Stomach smooth muscle (tissue), 2 donors: ENCODE measurements around the gene KDM5A.
"Not testable (repeated sequence)": the region's sequence is repeated elsewhere in the genome, so short reads cannot be mapped to it uniquely, and the experiment has no call there.

Experiments used
- H3K27ac ChIP-seq: one replicate; pipeline ENCODE4 v1.7.0; 2013; ENCODE audit warnings: mild to moderate bottlenecking, low read length, inconsistent platforms
- H3K27me3 ChIP-seq, 2 donors: one replicate each; pipeline ENCODE4 v1.7.0; 2013; ENCODE audit warnings: low read length in 2 of 2; ENCODE audit not compliant: insufficient read depth in 2 of 2, control insufficient read depth in 1 of 2
- H3K36me3 ChIP-seq, 2 donors: one replicate each; pipeline ENCODE4 v1.7.0; 2013; ENCODE audit warnings: low read length in 2 of 2; ENCODE audit not compliant: control insufficient read depth in 2 of 2, insufficient read depth in 2 of 2
- H3K4me1 ChIP-seq: one replicate; pipeline ENCODE4 v1.7.0; 2013; ENCODE audit warnings: low read length; ENCODE audit not compliant: control insufficient read depth, insufficient read depth
- H3K4me3 ChIP-seq, 2 donors: one replicate each; pipeline ENCODE4 v1.7.0; 2013; ENCODE audit warnings: low read length in 2 of 2
- H3K9ac ChIP-seq, 2 donors: one replicate each; pipeline ENCODE4 v1.7.0; 2013; ENCODE audit warnings: low read length in 2 of 2, mild to moderate bottlenecking in 1 of 2
- H3K9me3 ChIP-seq, 2 donors: one replicate each; pipeline ENCODE4 v1.7.0; 2013; ENCODE audit warnings: low read length in 2 of 2; ENCODE audit not compliant: control insufficient read depth in 2 of 2
- donor health status: healthy.
- donor health status: Pancreatic carcinoma.

Gene KDM5A

DNA sequence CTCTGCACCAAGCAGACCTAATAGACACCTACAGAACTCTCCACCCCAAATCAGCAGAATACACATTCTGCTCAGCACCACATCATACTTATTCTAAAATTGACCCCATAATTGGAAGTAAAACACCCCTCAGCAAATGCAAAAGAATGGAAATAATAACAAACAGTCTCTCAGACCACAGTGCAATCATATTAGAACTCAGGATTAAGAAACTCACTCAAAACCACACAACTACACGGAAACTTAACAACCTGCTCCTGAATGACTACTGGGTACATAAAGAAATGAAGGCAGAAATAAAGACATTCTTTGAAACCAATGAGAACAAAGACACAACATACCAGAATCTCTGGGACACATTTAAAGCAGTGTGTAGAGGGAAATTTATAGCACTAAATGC lies 89.0 kb downstream of the KDM5A start:
- not testable (repeated sequence) for H3K27ac ChIP-seq, H3K4me1 ChIP-seq, H3K4me3 ChIP-seq, H3K9ac ChIP-seq, H3K9me3 ChIP-seq, H3K27me3 ChIP-seq
- peaks cover 14 to 22% of the 10 kb centered on the region in 2 donors for H3K36me3 ChIP-seq

DNA sequence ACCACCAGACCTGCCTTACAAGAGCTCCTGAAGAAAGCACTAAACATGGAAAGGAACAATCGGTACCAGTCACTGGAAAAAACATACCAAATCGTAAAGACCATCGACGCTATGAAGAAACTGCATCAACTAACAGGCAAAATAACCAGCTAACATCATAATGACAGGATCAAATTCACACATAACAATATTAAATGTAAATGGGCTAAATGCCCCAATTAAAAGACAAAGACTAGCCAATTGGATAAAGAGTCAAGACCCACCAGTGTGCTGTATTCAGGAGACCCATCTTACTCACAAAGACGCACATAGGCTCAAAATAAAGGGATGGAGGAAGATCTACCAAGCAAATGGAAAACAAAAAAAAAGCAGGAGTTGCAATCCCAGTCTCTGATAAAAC lies 89.6 kb downstream of the KDM5A start:
- not testable (repeated sequence) for H3K9ac ChIP-seq, H3K4me3 ChIP-seq, H3K9me3 ChIP-seq, H3K4me1 ChIP-seq, H3K27ac ChIP-seq, H3K27me3 ChIP-seq
- peaks cover 19 to 25% of the 10 kb centered on the region in 2 donors for H3K36me3 ChIP-seq

DNA sequence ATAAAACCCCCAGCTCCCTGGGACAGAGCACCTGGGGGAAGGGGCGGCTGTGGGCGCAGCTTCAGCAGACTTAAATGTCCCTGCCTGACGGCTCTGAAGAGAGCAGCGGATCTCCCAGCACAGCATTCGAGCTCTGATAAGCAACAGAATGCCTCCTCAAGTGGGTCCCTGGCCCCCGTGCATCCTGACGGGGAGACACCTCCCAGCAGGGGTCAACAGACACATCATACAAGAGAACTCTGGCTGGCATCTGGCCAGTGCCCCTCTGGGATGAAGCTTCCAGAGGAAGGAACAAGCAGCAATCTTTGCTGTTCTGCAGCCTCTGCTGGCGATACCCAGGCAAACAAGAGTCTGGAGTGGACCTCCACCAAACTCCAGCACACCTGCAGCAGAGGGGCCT lies 91.1 kb downstream of the KDM5A start:
- peaks cover 19 to 26% of the 10 kb centered on the region in 2 donors for H3K36me3 ChIP-seq
- not testable (repeated sequence) for H3K27me3 ChIP-seq, H3K9me3 ChIP-seq, H3K4me1 ChIP-seq, H3K27ac ChIP-seq, H3K9ac ChIP-seq, H3K4me3 ChIP-seq

DNA sequence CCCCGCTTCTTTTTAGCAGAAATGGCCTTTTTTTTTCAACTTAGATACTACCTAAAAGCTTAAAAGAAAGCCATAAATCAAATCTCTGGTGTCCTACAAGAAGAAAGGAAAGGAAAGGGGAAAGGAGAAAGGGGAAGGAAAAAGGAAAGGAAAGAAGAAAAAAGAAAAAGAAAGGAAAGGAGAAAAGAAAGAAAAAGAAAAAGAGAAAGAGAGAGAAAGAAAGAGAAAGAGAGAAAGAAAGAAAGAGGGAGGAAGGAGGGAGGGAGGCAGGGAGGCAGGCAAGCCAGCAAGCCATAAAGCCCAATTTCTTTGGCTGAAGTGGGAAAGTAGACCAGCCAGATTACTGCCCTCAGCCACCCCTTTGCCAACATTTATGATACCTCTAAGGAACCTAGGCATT lies 94.0 kb downstream of the KDM5A start:
- Histone ChIP-seq H3K9ac (no peak overlapping the region), H3K27ac (no peak overlapping the region), H3K4me3 (no peak overlapping the region), H3K36me3 (peaks cover 34 to 36% of the 10 kb centered on the region in 2 donors), H3K27me3 (no peaks in the 10 kb centered on the region), H3K4me1 (no peaks in the 10 kb centered on the region), H3K9me3 (no peaks in the 10 kb centered on the region)

DNA sequence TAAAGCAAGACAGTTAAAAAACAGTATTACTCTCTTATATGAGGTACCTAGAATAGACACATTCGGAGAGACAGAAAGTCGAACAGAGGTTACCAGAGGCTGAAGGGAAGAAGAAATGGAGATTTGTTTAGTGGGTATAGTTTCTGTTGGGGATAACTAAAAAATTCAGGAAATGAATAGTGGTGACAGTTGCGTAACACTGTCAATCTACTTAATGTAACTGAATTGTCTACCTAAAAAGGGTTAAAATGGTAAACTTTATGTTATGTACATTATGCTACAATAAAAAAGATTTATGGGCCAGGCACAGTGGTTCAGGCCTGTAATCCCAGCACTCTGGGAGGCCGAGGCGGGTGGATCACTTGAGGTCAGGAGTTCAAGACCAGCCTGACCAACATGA lies 95.9 kb downstream of the KDM5A start:
- Histone ChIP-seq H3K9me3 (no peaks in the 10 kb centered on the region), H3K36me3 (peaks cover 34% of the 10 kb centered on the region in 2 donors), H3K27ac (no peak overlapping the region), H3K27me3 (no peaks in the 10 kb centered on the region), H3K9ac (no peak overlapping the region), H3K4me1 (no peaks in the 10 kb centered on the region), H3K4me3 (no peak overlapping the region)

DNA sequence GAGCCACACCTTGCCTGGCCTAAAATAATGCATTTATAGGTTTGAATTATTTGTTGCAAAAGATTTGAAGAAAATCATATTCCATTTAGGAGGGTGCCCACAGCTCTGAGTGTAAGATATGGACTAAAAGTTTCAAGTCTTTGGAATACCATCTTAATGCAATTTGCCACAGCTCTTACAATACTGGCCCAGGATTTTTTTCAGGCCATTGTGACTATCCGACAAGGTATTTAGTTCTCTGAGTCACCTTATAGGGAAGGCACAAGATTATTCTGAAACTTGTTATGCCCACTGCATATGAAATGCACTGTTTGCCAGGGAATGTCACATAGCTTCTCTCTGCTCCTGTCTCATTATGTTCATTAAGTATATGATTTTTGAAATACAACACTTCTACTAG lies 96.9 kb downstream of the KDM5A start:
- H3K9ac ChIP-seq: no peak overlapping the region
- H3K4me3 ChIP-seq: no peak overlapping the region
- peaks cover 34 to 35% of the 10 kb centered on the region in 2 donors for H3K36me3 ChIP-seq
- no peaks in the 10 kb centered on the region for H3K4me1 ChIP-seq
- no peak overlapping the region for H3K27ac ChIP-seq
- no peaks in the 10 kb centered on the region for H3K27me3 ChIP-seq
- no peaks in the 10 kb centered on the region for H3K9me3 ChIP-seq

DNA sequence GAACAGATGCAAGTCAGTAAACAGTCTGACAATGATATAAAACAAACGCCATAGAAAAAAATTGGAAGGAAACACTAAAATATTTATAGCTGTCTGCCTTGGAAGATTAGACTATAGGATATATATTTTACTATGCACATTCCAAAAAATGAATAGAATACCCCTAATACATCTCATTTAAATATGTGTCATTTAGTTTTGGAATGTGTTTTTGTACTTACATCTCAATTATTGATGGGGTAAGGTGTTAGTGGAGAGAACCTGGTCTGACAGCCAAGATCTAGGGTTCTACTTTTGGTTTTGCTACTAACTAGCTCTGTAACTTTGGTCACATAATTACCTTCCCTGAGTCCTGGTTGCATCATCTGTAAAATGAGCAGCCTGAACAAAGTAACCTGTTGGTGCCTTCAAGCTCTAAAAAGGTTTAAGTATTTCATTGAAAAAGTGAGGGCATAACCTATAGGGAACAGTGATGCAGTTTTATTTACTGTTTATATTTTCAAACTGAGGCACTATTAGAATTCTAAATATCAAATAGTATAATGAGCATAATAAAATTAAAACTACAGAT lies 97.9 kb downstream of the KDM5A start:
- no peaks in the 10 kb centered on the region for H3K27me3 ChIP-seq
- H3K9me3 ChIP-seq: no peaks in the 10 kb centered on the region
- no peaks in the 10 kb centered on the region for H3K4me1 ChIP-seq
- no peak overlapping the region for H3K4me3 ChIP-seq
- no peak overlapping the region for H3K9ac ChIP-seq
- H3K27ac ChIP-seq: no peak overlapping the region
- H3K36me3 ChIP-seq: peaks cover 30 to 32% of the 10 kb centered on the region in 2 donors

DNA sequence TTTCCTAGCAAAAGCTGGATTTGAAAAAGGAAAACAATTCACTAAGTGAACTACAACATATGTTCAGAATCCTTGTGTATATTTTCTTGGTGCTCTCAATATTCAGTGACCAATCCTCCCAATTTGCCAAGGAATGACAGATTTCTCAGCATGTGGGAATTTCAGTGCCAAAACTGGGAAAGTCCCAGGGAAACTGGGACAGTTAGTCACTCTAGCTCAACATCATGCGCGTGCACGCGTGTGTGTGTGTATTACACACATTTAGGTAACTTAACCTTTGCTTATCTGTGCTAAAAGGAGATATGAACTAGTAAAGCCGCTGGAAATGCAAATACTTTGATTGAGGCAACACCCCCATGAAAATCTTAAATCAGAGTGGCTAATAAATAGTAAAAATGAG lies 100.4 kb downstream of the KDM5A start:
- no peaks in the 10 kb centered on the region for H3K4me1 ChIP-seq
- no peak overlapping the region for H3K27ac ChIP-seq
- peaks cover 32 to 33% of the 10 kb centered on the region in 2 donors for H3K36me3 ChIP-seq
- H3K9ac ChIP-seq: no peak overlapping the region
- no peaks in the 10 kb centered on the region for H3K27me3 ChIP-seq
- H3K4me3 ChIP-seq: no peak overlapping the region
- H3K9me3 ChIP-seq: no peaks in the 10 kb centered on the region

DNA sequence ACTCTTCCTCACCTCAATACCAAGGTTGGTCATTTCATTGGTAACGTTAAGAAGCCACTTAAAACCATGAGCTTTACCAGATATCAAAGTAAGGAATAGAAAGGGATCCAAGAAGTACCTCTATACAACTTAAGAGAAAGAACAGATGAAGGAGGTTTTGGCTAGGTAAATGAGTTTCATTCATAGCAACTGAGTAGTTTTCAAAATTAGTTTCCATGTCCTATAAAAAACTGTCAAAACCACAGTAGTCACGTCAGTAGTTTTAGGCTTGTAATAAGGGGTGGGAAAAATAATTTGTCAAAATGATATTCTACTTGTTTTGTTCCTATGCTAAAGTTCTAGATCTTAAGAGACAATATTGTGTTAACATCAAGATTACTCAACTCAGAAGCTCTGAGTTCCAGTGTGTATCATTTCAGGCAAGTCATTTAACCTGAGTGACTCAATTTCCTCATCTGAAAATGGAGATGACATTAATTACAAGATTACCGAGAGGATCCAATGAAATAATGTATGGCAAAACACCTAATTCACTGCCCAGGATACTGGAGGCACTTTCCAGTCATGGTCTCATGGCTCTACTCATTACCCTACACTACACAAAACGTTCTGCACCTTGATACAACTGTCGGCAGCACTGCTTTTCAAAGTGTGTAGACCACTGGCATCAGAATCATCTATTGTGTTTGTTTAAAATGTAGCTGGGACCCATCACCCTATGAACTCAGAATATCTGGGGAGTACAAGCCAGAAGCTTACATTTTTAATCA lies 102.4 kb downstream of the KDM5A start:
- no peak overlapping the region for H3K4me3 ChIP-seq
- no peaks in the 10 kb centered on the region for H3K4me1 ChIP-seq
- no peak overlapping the region for H3K27ac ChIP-seq
- H3K36me3 ChIP-seq: peaks cover 20 to 24% of the 10 kb centered on the region in 2 donors
- H3K9ac ChIP-seq: no peak overlapping the region
- no peaks in the 10 kb centered on the region for H3K9me3 ChIP-seq
- no peaks in the 10 kb centered on the region for H3K27me3 ChIP-seq

DNA sequence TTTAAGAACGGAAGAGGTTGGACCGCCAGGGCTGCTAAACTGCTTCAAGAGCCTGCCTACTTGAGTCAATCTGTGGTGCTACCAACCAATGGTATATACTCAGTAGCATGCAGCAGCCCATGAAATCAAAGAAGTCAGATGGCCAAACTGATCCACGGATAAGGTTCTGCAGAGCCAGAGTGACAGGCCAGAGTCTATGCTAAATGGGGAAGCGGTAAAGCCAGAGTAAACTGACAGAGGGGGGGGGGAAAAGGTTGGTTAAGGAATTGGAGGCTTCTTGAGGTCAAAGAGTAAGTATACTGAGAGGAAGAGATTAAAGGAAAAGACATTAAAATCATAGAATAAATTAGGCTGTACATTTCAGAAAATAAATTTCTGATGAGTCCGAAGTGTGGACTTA lies 111.1 kb downstream of the KDM5A start:
- H3K27me3 ChIP-seq: no peaks in the 10 kb centered on the region
- no peak overlapping the region for H3K4me3 ChIP-seq
- H3K9me3 ChIP-seq: no peaks in the 10 kb centered on the region
- no peaks in the 10 kb centered on the region for H3K4me1 ChIP-seq
- no peak overlapping the region for H3K27ac ChIP-seq
- H3K9ac ChIP-seq: no peak overlapping the region
- peaks cover 5 to 12% of the 10 kb centered on the region in 2 donors for H3K36me3 ChIP-seq

DNA sequence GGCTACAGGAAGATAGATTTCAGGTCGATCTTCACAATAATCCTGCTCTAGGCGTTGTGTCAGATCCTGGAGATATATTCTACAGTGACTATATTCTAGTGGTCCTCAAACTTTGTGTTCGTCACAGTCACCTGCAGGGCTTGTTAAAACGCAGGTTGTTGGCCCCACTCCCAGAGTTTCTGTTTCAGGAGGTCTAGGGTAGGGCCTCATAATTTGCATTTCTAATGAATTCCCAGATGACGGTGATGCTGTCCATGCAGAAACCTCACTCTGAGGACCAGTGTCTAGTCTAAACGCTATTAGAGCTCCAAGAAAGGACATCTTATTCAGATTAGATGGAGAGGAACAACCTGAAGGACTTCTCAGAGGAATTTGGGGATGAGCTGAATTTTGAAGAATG lies 113.3 kb downstream of the KDM5A start:
- no peak overlapping the region for H3K27ac ChIP-seq
- no peaks in the 10 kb centered on the region for H3K27me3 ChIP-seq
- no peaks in the 10 kb centered on the region for H3K4me1 ChIP-seq
- no peaks in the 10 kb centered on the region for H3K9me3 ChIP-seq
- H3K9ac ChIP-seq: no peak overlapping the region
- no peak overlapping the region for H3K4me3 ChIP-seq
- peaks cover 2 to 9% of the 10 kb centered on the region in 2 donors for H3K36me3 ChIP-seq
